GM12872 (cell line): Measurements from ENCODE around the gene GALNT17.

Experiments
- TF ChIP-seq, protein P1 (sequence below): IDR thresholded peaks from 3 replicates; pipeline ENCODE4 v1.5.1; 2011; ENCODE audit warnings: low read depth, mild to moderate bottlenecking, low read length, moderate library complexity; ENCODE audit not compliant: insufficient read depth

GALNT17 gene

DNA sequence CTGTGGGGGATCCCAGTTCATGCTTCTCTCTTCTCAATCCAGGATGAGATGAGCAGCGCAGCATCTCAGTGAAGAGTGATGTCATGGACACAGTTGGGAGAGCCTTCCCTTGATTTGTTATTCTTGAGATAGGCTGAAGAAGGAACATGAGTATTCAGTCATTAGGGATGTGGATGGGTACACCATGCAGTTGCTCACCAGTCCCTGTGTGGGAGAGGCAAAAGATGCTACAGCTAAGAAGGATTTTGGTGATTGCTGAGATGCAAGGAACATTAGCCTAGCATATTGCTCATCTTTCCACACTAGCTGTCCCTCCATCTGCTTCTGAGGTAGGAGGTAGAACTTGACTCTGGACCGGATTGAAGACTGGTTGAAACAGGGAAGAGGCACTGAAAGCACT lies 179.6 kb downstream of the GALNT17 start:
- TF ChIP-seq, protein P1, sequence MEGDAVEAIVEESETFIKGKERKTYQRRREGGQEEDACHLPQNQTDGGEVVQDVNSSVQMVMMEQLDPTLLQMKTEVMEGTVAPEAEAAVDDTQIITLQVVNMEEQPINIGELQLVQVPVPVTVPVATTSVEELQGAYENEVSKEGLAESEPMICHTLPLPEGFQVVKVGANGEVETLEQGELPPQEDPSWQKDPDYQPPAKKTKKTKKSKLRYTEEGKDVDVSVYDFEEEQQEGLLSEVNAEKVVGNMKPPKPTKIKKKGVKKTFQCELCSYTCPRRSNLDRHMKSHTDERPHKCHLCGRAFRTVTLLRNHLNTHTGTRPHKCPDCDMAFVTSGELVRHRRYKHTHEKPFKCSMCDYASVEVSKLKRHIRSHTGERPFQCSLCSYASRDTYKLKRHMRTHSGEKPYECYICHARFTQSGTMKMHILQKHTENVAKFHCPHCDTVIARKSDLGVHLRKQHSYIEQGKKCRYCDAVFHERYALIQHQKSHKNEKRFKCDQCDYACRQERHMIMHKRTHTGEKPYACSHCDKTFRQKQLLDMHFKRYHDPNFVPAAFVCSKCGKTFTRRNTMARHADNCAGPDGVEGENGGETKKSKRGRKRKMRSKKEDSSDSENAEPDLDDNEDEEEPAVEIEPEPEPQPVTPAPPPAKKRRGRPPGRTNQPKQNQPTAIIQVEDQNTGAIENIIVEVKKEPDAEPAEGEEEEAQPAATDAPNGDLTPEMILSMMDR = no peak

DNA sequence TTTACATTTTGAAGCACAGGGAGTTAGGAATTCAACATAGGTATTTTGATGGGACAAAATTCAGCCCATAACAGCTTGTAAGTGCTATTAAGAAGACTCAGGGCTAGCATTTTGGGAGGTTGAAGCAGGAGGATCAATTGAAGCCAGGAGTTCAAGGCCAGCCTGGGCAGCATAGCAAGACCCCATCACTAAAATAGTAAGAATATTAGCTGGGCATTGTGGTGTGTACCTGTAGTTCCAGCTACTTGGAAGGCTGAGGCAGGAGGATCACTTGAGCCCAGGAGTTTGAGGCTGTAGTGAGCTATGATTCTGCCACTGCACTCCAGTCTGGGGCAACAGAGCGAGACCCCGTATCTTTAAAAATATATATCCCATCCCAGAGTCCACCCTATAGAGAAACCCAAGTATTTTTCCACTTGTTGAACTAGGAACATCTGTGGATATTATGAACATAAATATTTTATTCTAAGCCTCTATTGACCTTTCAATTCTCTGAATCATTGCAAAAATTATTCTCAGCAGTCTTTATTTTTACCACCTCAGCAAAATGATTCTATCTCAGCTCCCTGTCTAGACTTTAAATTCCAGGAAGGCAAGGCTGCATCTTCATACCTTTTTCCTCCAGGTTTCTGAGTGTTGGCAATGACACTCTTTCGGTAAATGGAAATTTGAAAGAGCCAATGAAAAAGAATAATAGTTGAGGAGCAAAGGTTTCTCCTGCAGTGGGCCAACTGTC lies 181.0 kb downstream of the GALNT17 start:
- TF ChIP-seq, protein P1 = no peak

DNA sequence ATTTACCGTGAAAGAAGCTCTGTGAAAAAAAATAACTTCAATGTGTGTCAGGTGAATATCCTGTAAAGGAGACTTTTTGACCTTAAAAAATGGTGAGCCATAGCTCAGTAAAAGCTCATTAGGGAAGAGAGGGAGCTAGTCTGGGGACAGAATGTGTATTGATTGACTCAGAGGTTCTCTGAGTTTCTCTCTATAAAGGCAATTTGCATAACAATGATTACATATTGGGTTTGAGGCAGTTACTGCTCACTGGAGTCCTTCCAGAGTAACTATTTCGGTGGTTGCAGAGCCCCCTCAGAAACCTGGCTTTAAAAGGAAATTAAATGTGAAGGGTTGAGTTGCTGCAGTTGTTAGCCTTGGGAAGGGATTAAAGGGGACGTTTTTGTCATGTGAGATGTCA lies 181.6 kb downstream of the GALNT17 start:
- TF ChIP-seq, protein P1 = no peak

DNA sequence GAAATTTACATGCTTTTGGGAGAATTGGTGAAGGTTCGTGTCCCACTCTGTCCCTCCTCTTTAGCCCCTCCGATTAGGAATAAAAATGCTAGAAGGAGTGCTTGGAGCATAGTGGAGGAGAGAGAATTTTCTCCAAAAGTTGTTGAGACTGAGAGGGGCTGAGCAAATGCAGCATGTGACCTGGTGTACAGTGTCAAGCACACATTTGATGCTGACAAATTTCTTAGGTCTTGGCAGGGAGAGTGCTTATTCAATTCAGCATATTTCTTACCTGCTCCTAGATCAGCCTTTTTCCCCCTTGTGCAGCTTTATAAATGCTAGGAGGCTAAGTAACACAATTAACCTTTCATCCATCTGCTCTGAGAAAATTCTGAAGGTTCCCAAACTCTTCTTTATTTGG lies 189.0 kb downstream of the GALNT17 start:
- TF ChIP-seq, protein P1 = no peak

DNA sequence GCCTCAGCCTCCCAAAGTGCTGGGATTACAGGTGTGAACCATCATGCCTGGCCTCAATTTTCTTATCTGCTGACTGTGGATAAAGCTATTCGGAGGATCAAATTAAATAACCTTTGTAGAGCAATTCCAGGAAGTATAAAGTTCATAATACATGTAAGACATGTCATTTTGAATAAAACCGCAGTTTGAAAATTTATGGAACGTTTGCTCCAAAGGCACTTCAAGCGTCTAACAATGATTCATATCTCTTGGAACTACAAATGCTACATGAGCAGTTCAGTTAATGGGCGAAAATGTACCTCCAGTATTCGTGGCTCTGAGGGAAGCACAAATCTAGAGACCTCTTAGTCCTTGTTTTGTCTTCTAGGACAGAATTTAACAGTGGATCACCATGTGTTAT lies 190.3 kb downstream of the GALNT17 start:
- TF ChIP-seq, protein P1 = no peak

GRCh38 chr7:71323726-71324125 lies 191.8 kb downstream of the GALNT17 start:
- TF ChIP-seq, protein P1 = no peak

DNA sequence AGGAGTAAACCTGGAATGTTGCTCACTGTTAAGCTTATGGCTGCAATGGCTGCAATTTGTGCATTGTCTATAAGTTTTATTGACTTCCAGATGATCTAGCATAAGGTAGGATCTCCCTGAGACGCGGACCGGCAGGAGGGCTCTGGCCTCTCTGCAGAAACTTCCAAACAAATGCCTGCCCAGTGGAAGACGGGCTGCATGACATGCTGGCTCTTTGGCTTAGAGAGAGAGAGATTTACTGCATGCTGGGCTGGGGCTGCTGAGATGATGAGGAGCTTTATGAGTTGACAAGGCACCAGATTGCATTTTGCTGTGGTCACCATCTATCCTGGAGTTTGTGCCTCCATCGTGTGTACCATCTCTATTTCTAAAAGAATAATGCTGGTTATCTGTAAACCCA lies 193.2 kb downstream of the GALNT17 start:
- TF ChIP-seq, protein P1 = no peak
